ENCODE measurements around the gene NTRK2. TPM values are rescaled to one million over a fixed set of nuclear protein-coding genes. Genes with fewer than 3 reads are reported as not detected.

The NTRK2 gene
- total and polyA plus RNA-seq, 2 experiments from 2014 or later: 0.03 TPM; not detected in 1

- Histone ChIP-seq H3K4me2 (no peak overlapping the region), H3K27ac (ENCODE audit: low read depth) (no peak overlapping the region), H3K9me2 (ENCODE audit: insufficient read depth) (peaks cover 5% of the 10 kb centered on the region; the same call in 1 of the 2 replicates), H3K27me3 (ENCODE audit: insufficient read depth) (no peaks in the 10 kb centered on the region), H3K4me1 (ENCODE audit: insufficient read depth) (no peaks in the 10 kb centered on the region; the same call in 1 of the 2 replicates), H3K79me2 (replicated peaks; ENCODE audit: insufficient read depth) (no peaks in the 10 kb centered on the region), H3K36me3 (ENCODE audit: insufficient read depth) (no peaks in the 10 kb centered on the region), H3K4me3 (no peak overlapping the region), H3F3A (replicated peaks; ENCODE audit: low read depth) (no peaks in the 10 kb centered on the region), H4K20me1 (replicated peaks; ENCODE audit: insufficient read depth) (no peaks in the 10 kb centered on the region), H2AFZ (no peak overlapping the region)
- H3K9me3 Mint-ChIP-seq: no peaks in the 10 kb centered on the region
- no peak overlapping the region for H3K27ac Mint-ChIP-seq
- H3K4me1 Mint-ChIP-seq: no peaks in the 10 kb centered on the region; the same call in 1 of the 3 replicates
- no peak overlapping the region for H3K4me3 Mint-ChIP-seq
- ATAC-seq (no peak), DNase-seq (ENCODE audit: low spot score) (no peak)
- TF ChIP-seq EZH2 (IDR thresholded peaks at IDR 0.05; ENCODE audit: low read depth, unreplicated experiment): no peak
- no peak for TF ChIP-seq EZH2phosphoT487 (IDR thresholded peaks at IDR 0.05; ENCODE audit: unreplicated experiment)
- no peak for TF ChIP-seq ZNF114 (CRISPR knock-in tag; IDR thresholded peaks at IDR 0.05)
- no peak for TF ChIP-seq CTCF (conservative IDR thresholded peaks at IDR 0.05; ENCODE audit: low read depth in 2 of 2)
- TF ChIP-seq ZNF462 (CRISPR knock-in tag; IDR thresholded peaks at IDR 0.05): no peak
- no peak for TF ChIP-seq STAT1 (IDR thresholded peaks at IDR 0.05; ENCODE audit: unreplicated experiment)
- no peak for TF ChIP-seq CREB1 (CRISPR knock-in tag; IDR thresholded peaks at IDR 0.05; ENCODE audit: low read depth)
- no peak for TF ChIP-seq POLR2AphosphoS5 (IDR thresholded peaks at IDR 0.05; ENCODE audit: low read depth)
- no peak for TF ChIP-seq JUNB (IDR thresholded peaks at IDR 0.05; ENCODE audit: unreplicated experiment)
- TF ChIP-seq ETS1 (IDR thresholded peaks at IDR 0.05): no peak
- no peak for TF ChIP-seq ZNF331 (CRISPR knock-in tag; IDR thresholded peaks at IDR 0.05; ENCODE audit: low read depth)
- TF ChIP-seq NANOG (IDR thresholded peaks at IDR 0.05; ENCODE audit: borderline replicate concordance): no peak
- TF ChIP-seq, protein P1, sequence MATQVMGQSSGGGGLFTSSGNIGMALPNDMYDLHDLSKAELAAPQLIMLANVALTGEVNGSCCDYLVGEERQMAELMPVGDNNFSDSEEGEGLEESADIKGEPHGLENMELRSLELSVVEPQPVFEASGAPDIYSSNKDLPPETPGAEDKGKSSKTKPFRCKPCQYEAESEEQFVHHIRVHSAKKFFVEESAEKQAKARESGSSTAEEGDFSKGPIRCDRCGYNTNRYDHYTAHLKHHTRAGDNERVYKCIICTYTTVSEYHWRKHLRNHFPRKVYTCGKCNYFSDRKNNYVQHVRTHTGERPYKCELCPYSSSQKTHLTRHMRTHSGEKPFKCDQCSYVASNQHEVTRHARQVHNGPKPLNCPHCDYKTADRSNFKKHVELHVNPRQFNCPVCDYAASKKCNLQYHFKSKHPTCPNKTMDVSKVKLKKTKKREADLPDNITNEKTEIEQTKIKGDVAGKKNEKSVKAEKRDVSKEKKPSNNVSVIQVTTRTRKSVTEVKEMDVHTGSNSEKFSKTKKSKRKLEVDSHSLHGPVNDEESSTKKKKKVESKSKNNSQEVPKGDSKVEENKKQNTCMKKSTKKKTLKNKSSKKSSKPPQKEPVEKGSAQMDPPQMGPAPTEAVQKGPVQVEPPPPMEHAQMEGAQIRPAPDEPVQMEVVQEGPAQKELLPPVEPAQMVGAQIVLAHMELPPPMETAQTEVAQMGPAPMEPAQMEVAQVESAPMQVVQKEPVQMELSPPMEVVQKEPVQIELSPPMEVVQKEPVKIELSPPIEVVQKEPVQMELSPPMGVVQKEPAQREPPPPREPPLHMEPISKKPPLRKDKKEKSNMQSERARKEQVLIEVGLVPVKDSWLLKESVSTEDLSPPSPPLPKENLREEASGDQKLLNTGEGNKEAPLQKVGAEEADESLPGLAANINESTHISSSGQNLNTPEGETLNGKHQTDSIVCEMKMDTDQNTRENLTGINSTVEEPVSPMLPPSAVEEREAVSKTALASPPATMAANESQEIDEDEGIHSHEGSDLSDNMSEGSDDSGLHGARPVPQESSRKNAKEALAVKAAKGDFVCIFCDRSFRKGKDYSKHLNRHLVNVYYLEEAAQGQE (IDR thresholded peaks at IDR 0.05; ENCODE audit: unreplicated experiment): no peak
- H3K27me3 Mint-ChIP-seq (ENCODE audit: insufficient read depth, low read depth, poor library complexity): no peaks in the 10 kb centered on the region
- H3K36me3 Mint-ChIP-seq (ENCODE audit: low read depth): no peaks in the 10 kb centered on the region
Measured at GRCh38 chr9:84736536-84736935, 67.0 kb downstream of the NTRK2 start.

Measured in GM23338 (cell line).